ENCODE results near the gene JAZF1.
"Not testable (repeated sequence)": the region's sequence is repeated elsewhere in the genome, so short reads cannot be mapped to it uniquely, and the experiment has no call there.

The JAZF1 gene

GRCh38 chr7:28014340-28014739, 166.3 kb downstream of the JAZF1 start:
- not testable (repeated sequence) for DNase-seq (ENCODE audit: low read depth in 2 of 3, low spot score in 2 of 3)

GRCh38 chr7:28013441-28013840, 167.2 kb downstream of the JAZF1 start:
- DNase-seq (ENCODE audit: low read depth in 2 of 3, low spot score in 2 of 3): no peak

GRCh38 chr7:28013019-28013418, 167.6 kb downstream of the JAZF1 start:
- DNase-seq (ENCODE audit: low read depth in 2 of 3, low spot score in 2 of 3): no peak

- no peak for DNase-seq (ENCODE audit: low read depth in 2 of 3, low spot score in 2 of 3)
Observed at GRCh38 chr7:28008911-28009310, 171.7 kb downstream of the JAZF1 start.

DNA sequence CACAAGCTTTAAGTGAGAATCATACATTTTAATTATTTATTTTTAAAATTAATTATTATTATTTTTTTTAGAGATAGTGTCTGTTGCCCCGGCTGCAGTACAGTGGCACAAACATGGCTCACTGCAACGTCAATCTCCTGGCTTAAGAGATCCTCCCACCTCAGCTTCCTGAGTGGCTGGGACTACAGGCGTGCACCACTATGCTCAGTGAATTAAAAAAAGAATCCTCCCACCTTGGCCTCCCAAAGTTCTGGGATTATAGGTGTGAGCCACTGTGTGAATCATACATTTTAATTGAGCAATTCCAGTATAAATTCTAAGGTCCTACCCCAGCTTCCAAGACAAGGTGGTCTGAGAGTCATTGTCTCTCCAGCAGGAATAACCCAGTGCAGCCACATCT, 172.4 kb downstream of the JAZF1 start:
- no peak for DNase-seq (ENCODE audit: low read depth in 2 of 3, low spot score in 2 of 3)

DNA sequence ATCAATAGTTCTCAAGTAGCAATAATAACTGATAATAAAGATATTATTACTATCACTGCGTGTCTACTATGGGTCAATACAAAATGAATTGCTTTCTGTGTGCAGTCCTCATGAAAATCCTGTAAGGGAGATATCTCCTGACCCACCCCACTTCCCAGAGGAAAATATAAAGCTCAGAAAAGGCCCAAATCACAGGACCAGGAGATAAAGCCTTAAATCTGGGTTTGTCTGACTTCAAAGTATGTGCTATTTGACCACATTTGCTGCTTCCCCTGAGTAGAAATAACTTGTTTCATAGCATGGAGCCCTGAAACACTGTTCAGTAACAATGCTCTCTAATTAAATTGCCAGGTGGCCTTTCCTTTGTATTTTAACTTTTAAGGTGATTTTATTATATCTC, 174.1 kb downstream of the JAZF1 start:
- no peak for DNase-seq (ENCODE audit: low read depth in 2 of 3, low spot score in 2 of 3)

DNA sequence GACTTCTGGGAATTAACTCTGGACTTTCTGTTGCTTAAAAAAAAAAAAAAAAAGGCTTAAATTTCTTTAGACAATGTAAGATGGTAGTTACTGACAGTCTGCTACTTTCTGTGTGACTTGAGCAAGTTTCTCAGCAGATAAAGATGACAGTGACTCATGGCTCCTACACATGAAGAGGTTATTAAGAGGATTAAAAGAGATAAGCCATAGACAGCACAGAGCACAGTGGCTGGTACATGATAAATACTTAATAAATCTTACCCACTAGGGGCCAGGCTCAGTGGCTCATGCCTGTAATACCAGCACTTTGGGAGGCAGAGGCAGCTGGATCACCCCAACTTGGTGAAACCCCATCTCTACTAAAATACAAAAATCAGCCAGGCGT, 174.8 kb downstream of the JAZF1 start:
- no peak for DNase-seq (ENCODE audit: low read depth in 2 of 3, low spot score in 2 of 3)

DNA sequence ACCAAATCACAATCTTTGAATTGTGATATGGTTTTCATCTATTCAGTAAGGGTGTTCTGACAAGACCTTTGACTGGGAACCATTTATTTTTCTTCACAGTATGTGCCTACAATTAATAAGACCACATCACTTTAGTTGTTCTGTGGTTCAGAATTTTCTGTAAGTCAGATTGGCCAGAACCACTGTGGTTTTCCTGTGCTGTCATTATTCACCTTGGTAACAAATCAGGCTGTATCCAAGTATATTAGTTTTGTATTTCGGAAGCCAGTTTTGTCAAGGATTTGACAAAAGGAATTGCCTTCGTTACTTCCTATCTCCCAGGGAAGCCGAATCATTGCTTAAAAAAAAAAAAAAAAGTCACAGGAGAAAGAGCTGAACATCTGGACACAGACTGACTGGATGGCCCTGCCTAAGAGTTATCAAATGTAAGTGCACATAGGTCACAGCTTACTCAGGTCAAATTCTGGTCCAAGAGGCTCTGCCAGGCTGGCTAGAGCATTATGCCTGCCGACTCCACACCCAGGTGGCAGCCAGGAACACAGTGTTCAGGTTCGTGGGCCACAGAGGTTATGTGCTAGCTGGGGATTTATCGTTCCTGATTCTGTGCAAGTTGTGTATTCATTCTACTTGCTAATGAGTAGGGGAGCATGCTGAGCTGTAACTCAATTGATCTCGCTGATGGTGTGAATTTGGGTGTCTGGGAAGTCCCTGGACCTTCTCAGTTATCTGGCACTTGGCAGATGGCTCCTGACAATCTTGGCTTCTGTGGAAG, 175.3 kb downstream of the JAZF1 start:
- DNase-seq (ENCODE audit: low read depth in 2 of 3, low spot score in 2 of 3): no peak

DNA sequence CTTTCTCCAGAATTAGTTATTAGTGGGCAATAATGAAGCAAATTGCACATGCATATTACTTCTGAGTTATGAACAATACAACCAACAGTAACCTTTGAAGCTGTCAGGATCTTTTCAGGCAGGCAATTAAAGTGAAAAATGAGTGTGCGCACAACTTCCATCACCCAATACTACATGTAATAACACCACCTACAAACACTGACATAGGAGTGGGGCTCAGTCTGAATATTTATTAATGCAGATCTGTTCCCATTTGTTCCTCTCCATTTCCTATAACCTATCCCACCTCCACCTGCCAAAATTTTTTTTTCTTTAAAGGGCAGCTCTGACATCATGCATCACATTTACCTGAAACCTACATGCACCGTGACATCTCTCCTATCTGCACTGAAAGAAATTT, 177.2 kb downstream of the JAZF1 start:
- no peak for DNase-seq (ENCODE audit: low read depth in 2 of 3, low spot score in 2 of 3)

GRCh38 chr7:28002638-28003037, 178.0 kb downstream of the JAZF1 start:
- no peak for DNase-seq (ENCODE audit: low read depth in 2 of 3, low spot score in 2 of 3)

GRCh38 chr7:28001896-28002295, 178.7 kb downstream of the JAZF1 start:
- no peak for DNase-seq (ENCODE audit: low read depth in 2 of 3, low spot score in 2 of 3)

GRCh38 chr7:27999829-28000228, 180.8 kb downstream of the JAZF1 start:
- no peak for DNase-seq (ENCODE audit: low read depth in 2 of 3, low spot score in 2 of 3)

DNA sequence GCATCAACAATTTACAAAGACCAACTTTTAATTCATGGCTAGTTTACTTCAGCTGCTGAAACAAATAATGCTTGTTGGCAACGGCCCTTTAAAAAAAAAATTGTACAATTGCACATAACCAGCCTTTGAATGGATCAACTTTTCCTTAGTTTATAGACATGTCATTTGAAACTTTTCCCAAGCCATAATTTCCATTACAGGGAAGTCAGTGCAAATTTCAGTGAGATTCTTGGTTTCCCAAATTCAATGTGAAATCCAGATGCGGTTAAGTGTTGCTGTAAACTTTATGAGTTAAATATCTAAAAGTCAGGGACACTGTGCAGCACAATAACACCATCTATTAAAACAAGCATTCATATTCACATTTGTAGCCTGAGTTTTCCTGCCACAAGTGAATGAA, 182.2 kb downstream of the JAZF1 start:
- no peak for DNase-seq (ENCODE audit: low read depth in 2 of 3, low spot score in 2 of 3)

DNA sequence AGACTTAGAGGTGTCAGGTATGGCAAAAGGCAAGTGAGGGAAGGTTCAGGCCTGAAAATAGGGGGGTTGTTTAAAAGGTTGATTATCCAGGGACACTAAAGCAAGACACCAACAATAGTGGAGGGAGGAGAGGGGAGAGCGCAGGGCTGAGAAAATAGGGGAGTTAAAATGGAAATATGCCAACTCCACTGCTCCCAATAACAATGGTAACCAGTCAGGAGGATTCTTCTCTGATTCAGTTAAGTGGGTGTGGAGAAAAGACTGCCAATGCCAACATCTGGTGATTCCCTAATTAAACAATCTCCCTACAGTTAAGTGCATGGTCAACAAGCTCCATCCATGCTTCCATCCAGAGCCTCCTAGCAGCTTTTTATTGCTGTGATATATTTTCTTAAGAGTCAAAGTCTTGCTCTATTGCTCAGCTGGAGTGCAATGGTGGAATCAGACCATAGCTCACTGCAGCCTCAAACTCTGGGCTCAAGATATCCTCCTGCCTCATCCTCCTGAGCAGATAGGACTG, 183.3 kb downstream of the JAZF1 start:
- no peak for DNase-seq (ENCODE audit: low read depth in 2 of 3, low spot score in 2 of 3)

GRCh38 chr7:27996141-27996540, 184.5 kb downstream of the JAZF1 start:
- DNase-seq (ENCODE audit: low read depth in 2 of 3, low spot score in 2 of 3): no peak

DNA sequence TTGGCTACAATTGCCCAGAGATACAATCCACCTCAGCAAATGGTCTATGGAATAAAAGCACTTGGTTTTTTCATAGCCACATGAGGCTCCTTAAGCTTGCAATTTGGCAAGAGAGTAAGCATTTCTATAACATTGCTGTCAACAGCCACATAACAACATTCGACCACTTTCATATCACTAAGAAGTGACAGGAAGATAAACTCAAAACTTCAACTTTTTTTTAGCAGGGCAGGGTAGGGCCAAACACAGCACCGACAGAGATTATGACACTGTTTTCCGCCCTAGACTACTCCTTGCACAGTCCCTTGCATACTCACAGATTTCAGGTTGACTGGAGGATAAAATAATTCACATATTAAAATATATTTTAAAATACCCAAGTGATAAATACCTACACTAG, 185.4 kb downstream of the JAZF1 start:
- no peak for DNase-seq (ENCODE audit: low read depth in 2 of 3, low spot score in 2 of 3)

DNA sequence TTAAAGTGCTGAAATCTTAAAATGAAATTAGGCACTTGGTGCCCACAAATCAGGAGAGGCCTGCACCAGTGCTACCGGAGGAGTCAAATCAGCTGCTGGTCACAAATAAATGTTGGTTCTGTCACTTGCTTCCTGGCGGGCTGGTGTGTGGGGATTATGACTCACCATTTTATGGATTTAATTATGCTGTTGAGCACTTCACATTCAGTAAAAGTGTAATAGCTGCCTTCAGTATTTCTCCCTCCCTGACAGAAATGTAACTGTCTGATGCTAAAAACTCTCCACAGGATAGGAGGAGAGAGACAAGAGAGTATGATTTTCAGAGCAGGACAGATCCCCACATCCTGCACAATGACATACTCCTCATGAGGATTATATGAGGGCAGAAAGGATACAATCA, 186.0 kb downstream of the JAZF1 start:
- no peak for DNase-seq (ENCODE audit: low read depth in 2 of 3, low spot score in 2 of 3)

- DNase-seq (ENCODE audit: low read depth in 2 of 3, low spot score in 2 of 3): no peak
Observed at GRCh38 chr7:27992755-27993493, 187.7 kb downstream of the JAZF1 start.

DNA sequence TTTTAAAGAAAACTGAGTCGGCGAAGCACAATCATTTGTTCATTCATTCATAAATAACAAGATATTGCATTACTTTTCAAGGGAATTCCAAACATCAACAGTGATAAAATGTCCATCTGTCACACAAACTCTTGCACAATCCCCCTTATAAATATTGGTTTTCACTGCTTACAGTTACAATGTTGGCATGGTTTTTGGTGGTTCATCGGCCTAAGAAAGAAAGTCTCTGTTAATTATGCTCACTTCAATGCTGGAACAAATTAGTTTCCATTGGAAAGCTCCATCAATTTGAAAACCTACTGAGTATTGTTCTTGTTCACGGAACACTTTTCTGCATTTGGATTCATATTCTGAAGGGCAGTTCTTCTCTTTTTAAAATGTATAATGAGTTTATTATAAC, 188.5 kb downstream of the JAZF1 start:
- no peak for DNase-seq (ENCODE audit: low read depth in 2 of 3, low spot score in 2 of 3)

DNA sequence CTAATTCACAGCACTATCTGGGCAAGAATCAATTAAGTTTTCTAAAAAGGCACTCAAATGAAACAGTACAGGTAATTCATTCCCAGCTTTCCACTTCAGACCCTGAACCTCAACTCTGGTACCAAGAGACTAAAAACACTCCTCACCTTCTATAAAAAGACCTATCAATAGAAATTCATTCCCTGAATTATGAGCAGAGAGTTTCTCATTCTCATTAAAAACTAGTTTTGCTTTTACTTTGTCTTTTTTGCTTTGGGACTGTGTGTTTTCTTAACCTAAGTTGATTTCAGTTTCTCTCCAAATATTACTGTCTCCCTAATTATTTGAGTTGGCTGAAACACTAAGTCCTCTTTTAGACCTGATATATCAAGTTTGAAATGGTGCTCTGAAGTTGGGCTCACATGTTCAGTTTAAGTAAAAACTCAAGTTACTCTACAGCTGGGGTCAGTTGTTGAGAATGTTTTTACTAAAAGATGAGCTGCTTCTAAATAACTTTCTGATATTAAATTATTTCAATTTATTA, 189.5 kb downstream of the JAZF1 start:
- no peak for DNase-seq (ENCODE audit: low read depth in 2 of 3, low spot score in 2 of 3)

- no peak for DNase-seq (ENCODE audit: low read depth in 2 of 3, low spot score in 2 of 3)
Observed at GRCh38 chr7:27976531-27976930, 204.1 kb downstream of the JAZF1 start.

GRCh38 chr7:27973625-27974024, 207.0 kb downstream of the JAZF1 start:
- no peak for DNase-seq (ENCODE audit: low read depth in 2 of 3, low spot score in 2 of 3)
